Measurements from ENCODE around the gene PDE6B.
A peak's percentile ranks its signal among the peaks of the same experiment; 100 is the strongest.
"Not testable (repeated sequence)": the region's sequence is repeated elsewhere in the genome, so short reads cannot be mapped to it uniquely, and the experiment has no call there.

PDE6B gene

DNA sequence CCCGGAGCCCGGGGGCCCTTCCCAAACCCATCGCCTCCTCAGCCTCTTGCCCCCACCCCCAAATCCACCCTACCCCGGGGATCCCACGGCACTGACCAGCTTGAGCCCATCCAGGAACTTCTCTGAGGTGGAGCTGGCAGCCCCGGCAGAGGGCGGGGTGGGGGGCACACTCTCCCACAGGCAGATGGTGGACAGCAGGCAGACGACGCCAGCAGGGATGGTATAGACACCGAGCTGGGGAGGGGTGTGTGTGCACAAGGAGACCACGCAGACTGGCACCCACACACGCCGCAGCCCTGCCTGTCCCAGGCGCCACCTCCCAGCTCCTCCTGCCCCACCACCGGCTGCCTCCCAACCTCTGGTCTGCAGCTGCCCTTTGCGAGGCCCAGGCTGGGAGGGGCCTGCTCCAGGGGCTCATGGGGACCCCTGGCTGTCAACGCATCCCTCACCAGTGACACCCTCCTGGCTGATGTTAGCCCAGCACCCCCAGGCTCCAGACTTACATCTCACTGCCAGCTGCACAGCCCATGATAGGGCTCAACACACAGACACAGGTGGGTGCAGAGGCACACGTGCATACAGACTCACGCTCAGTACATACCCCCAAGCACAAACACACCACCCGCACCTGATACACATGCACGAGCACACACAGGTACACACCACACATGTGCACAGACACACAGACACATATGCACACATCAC is 59.4 kb downstream of the PDE6B start:
- ATAC-seq, result no peak

DNA sequence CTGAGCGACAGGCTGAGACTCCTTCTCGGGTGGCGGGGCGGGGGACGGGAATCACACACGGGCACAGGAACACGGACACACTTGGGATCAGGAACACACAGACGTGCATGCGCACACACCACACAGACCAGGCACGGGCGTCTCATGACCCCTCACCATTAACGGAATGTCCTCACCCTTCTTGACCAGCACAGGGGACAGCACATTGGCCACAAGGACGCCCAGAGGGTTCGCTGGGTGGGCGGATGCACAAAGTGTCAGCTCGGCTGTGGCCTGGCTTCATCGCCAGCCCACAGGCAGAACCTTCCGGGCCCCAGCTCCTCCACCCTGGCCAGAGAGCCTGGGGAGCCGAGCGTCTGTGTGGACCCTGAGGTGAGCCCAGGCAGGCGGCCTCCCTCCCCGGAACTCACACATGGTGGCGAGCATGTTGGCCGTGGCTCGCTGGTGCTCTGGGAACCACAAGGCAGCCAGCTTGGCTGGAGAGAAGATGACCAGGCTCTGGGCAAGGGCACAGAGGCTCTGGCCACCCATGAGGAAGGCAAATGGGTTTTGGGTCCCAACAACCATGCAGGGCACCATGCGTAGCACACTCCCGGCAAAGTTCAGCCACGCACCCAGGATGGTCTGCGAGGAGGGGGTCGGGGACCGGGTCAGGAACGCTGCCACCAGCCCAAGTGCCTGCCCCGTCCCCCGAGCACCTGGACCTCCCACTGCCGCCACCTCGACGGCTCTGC is 60.5 kb downstream of the PDE6B start:
- no peak for ATAC-seq

DNA sequence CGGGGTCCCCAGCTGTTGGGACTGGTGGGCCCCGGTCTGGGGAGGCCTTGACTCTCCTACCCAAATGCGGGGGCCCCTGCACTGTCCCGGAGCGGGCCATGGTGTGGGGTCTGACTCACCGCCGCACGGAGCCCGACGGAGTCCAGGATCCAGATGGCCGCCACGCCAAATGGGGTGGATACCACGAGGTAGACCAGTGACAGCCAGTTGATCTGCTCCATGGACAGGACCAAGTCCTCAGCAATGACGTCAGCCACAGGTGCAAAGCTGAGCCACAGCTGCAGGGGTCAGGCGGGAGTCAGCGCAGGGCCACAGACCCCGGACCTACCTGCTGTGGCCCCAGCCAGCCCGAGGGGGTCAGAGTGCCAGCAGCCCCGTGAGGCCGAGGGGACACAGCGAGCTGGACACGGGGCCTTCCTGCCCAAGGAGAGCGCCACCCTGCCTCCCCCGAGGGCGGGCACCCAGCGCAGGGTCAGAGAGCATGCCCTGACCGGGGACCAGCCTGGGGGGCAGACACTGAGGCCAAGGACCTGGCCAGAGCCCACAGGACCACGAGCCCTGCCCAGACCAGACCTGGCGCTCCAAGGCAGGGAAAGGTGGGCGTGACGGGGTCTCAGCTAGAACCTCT is 61.2 kb downstream of the PDE6B start:
- ATAC-seq, result no peak

DNA sequence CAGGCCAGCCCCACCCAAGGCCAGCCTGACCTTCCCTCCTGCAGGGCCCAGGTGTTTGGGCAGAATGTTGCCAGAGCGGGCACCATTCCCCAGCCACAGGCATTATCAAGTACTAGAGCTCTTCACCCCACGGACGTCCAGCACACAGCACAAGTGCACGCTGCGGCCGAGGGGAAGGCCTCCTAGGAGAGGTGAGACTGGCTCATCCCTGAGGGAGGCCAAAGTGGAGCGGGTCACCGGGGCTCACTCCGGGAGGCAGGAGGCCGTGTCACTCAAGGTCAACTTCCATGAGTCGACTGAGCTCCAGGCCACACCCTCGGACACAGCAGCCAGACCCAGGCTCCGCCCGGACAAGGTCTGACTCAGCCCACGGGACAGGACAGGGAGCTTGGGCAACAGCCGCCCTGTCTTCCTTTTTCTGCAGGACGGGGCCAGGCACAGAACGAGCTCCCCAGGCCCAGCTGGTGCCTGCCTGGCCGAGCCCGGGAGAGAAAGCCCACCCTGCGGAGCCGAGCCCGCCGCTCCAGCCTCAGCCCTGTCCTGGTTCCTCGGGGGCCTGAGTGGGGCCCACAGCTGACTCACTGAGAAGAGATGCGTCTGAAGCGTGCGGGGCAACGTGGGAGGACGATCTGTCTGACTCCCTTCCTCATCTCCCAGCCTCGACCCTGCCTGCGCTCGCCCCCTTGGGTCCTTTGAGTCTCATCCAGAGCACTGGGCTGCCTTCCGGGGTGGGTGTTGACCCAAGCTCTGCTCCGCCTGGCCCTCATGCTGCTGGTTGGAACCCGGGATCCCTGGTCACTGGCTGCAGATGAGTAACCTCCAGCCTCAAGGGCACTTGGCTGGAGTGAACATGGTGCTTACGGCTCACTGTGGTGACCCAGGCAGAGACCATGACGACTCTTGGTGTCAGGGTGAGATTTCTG is 61.9 kb downstream of the PDE6B start:
- ATAC-seq, result no peak

DNA sequence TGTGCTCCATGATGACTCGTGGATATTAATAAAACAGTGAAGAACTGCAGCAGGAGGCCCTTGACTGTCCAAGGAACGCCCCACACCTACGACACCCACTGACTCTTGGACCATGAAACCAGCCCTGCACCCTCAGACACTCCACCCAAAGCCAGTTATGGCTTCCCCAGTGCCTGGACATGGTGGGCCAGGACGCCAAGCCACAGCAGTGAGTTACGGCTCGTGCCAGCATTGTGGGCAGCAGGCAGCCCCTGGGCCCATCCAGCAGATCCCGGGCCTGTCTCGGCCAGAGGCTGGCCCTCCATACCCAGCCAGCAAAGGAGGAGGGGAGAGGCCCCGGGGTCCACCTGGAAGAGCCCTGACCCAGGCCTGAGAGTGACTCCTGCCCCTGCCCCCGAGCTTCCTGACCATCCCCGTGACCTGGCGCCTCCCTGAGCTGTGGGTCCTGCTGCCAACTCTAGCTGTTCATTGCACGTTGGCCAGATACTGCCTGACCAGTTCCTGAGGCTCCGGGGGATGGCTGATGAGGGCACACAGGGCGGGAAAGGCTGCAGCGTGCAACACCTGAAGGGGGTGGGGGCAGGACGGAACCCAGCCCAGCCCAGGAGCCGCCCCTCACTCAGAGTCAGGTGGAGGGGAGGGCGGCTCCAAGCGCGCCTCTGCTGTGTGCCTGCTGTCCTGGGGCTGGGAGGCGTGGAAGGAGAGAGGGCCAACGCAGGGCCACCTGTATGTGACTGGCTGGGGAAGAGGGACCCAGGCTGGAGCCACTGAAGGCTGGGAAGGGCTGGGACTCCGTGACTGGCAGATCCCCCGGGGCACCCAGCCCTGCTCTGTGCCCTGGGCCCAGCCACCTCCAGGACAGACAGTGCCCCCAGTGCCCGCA is 62.8 kb downstream of the PDE6B start:
- peak in 1 of 2 donors; percentile 11 for ATAC-seq

DNA sequence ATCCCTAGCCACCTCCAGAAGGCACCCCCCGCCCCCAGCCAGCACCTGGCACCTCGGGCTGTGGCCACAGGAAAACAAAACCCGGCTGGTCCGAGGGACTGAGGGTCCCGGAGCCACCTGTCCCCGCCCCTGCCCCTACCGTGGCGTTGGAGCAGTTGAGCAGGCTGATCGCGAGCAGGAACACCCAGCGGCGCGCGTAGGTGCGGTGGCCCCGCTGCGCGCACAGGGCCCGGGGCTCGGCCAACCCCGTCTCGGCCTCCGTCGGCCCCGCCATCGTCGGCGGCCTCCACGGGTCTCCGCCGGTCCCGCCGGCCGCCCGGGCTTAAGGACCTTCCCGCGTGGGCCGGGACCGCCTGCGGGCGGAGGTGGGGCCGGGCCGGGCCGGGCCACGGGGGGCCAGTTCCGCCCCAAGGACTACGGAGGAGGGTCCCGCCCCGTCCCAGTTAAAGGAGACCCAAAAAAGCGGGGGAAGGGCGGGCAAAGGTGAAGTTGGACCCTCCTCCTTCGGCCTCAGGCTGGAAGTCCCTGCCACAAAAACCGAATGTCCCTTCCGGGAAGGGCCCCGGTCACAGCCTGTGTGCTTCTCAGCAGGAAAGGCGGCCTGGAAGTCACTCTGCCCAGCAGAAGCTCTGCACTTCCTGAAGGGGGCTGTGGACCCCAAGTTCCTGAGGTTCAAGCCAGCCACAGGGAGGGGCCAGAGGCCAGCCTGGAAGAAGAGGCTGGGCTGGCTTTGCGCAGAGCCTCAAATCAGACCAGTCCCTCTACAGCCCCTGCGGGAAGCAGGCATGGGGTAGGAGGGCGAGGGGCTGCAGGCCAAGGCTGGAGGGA is 63.7 kb downstream of the PDE6B start, which contains the start of gene SLC49A3:
SLC49A3 (minus strand) TSS at position 298 of the 828 bp plus-strand sequence; CDS start at position 274, 24 bp downstream.
- ATAC-seq, result peak; percentile 28 to 38

DNA sequence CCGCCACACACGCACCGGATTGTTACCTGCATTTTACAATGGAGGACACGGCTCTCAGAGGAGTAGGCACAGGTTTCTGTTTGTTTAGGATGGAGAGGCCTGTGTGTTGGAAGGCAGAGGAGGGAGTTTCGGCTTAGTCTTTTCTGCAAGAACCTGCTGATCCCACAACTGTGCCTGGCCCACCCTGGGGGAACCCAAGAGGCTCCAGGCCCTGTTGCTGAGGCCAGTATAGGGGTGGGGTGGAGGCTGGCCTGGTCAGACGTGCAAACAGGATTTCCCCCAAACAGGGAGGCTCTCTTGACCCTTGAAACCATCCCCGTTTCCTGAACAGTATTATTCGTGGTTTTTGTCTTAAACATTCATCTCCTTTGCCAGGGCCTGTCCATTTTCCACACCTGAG is 64.3 kb downstream of the PDE6B start:
- no peak for ATAC-seq

DNA sequence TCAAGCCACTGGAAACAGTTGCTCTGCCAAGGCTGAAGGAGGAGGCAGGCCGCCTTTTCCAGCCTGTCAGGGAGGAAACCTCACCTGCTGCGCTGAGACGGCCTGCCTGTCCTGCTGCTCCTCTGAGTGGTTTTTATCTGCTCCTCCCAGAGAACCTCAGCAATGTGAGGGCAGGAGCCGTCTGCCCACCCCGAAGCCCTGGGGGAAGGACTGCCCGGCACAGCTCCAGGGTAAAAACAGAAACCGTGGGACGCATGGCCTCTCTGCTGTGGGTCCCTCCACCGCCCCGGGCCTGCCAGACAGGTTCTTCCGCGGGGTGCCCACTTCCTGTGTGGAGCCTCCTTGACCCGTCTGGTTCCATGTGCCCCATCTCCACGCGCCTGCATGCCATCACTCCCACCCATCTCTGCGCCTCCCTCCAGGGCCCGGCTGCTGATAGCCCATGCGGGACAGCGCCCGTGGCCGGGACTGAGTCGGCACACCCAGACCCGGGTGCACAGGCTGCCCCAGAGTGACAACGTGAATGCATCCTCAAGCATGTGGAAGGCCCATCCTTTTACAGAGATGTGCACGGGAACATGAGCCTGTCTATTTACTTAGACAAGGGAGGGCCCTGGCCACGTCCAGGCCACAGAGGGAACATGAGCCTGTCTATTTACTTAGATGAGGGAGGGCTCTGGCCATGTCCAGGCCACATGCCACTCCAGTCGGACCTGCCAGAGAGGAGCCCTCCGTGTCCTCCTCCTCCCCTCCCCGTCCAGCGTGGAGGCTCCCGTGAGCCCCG is 67.6 kb downstream of the PDE6B start:
- no peak for ATAC-seq

DNA sequence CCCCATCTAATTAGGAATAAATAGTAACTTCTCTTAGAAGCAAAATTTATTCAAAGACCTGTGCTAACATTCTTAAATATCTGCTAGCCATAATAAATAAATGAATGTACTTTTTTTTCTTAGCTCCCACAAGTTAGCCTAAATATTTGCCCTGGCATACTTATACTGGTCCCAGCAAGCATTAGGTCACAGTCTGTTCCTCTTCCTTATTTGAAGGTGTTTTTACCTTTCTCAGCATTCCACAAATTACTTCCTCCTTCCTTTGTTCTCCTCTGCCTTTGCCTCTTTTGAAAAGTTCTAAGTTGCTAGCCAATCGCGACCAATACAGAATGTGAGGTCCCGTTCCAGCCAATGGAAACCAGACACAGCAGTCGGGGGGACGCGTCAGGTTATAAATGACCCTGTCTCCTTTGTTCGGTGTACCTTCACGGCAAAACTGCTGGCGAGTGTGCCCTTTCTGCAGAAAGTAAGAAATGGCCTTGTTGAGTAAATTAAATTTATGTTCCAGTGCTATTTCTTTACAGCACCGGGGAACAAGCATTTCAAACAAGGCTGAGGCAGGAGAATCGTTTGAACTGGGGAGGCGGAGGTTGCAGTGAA is 69.1 kb downstream of the PDE6B start:
- not testable (repeated sequence) for ATAC-seq

DNA sequence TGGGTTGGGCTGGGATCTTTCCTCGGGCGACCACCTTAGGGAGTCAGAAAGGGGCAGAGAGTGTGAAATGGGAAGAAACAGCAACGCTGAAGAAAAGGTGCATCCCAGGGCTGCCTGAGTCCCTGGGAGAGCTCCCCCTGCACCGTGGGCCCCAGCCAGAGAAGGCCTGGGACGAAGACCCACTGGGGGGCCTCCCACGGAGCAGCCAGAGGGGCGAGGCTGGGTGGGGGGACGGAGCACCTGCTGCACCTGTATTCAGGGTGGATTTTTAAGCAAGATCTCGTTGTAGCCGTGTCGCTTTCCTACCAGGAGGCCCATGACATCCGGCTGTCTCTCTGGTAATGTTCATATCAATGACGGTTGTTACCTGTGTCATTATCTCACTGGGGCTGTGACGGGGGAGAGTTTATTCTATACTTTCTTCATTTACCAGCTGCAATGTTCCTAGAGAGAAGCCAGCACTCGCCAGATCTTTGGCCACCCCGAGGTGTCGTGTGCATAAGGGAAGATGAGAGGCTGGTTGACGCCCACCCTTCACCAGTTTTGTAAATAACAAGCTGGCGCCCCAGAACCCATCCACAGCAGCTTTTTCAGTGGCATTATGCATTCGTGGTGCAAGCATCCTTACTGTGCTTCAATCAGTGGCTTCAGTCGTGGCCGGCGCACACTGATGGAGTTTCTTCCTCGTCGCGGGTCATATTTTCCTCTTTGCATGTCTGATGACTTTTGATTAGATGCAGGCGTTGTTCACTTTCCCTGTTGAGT is 74.6 kb downstream of the PDE6B start:
- no peak for ATAC-seq

DNA sequence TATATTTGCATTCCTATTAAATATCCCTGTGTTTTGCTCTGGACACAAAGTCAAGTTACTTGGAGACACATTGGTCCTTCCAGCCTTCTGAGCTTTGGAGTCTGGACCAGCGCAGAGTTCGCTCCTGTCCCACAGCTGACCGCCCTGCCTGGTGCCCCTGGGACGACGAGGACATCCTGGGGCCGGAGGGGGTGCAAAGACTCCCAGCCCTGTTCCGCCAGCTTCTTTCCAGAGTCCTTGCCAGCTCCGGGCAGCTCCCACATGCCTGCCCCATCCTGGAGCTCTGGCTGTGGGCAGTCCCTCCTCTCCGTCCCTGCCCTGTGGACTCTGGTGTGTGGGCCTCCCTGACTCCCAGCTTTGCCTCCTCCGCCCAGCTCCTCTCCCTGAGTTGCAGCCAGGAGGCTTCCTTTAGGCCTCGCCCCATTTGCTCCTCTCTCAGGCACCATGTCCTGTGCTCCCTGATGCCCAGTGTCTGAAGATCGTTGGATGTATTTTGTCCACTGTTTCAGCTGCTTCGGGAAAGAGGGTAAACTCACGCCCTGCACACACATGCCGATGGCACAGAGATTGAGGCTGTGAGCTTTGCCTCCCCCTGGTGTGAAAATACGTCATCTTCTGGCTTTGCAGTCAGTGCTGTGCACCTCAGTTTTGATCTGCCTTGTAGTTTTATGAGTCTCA is 75.4 kb downstream of the PDE6B start:
- ATAC-seq, result no peak

DNA sequence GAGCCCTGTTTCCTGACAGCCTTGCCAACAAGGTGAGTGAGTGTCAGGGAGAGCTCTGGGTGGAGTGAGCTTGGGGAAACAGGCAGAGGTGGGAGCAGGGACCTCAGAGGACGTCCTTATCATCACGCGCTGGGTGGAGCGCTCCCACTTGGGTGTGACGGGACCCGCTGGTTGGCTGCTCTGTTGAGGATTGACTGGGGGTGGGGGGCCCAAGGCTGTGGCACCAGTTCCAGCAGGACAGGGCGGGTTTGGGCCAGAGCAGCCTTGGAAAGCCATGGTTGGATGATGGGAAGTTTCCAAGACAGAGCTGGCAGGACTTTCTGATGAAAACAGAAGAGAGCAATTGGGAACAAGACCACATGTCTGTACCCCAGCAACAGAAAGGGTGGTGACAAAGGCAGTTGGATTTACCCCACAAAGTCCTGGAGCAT is 77.3 kb downstream of the PDE6B start:
- no peak for ATAC-seq

DNA sequence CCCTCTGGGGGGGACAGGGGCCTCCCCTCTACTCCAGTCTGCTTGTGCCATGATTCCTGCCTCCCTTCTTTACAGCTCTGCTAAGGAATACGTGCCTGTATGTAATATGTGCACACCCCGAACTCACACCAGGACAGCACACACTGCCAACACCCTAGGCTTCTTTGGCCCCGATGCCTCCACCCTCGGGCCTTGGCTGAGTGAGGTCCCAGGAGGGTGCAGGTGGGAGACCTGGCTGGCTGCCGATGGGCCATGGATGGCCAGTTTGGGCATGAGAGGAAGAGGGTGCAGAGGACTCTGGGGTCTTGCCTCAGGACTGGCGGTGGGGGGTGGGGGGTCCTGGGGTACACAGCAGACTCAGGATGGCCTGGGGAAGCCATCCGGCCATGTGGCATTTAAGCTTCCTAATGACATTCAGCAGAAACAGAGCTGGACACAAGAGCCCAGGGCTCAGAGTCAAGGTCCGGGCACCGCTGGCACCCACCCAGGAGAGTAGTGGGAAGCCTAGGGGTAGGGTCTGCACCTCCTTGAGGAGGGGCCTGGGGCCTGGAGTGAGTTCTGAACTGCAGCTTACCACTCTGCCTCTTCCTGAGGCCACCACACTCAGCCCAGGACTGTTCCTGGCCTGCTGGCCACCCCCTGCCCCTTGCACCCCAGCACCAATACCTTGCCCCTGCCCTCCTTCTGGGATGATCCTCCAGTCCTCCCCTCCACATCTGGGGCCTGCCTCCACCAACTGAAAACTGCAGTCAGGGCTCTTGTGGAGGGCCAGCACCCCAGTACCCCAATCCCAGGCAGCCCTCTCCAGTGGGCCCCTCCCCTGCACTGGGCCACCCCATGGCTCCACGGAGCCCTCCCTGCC is 78.2 kb downstream of the PDE6B start:
- ATAC-seq, result no peak

DNA sequence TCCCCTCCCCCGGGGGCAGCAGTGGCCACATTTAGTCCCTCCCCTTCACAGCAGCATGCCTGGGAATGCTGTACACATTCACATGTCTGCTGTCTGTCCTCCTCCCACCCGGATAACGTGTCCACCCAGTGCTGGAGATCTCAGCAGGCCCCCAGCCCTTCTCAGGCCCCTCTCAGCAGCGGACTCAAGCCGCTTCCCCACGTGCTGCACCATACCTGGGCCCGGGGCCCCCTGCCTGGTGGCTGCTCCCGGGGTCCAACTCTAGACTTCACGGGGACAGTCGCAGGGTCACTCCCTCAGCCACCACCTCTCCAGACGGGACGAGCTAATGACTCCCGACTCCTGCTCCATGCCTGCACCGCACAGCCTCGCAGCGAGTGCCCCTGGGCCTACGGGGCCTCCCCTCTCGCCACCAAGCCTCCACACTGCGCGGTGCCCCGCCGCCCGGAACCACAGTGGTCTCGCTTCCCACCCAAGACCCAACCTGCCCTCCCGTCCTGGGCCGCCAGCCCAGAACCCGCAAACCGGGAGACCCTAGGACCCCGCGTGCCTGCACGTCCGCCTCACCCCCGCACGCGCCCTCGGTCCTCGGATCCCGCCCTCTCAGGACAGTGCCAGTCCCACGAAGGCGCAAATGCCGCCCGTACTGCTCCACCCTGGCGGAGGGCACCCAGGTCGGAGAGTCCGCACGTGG is 79.0 kb downstream of the PDE6B start:
- ATAC-seq, result no peak

DNA sequence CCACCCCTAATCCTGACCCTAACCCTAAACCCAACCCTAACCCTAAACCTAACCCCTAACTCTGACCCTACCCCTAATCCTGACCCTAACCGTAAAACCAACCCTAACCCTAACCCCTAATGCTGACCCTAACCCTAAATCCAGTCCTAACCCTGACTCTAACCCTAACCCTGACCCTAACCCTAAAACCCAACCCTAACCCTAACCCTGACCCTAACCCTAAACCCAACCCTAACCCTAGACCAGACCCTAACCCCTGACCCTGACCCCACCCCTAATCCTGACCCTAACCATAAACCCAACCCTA is 79.6 kb downstream of the PDE6B start:
- ATAC-seq, result no peak

DNA sequence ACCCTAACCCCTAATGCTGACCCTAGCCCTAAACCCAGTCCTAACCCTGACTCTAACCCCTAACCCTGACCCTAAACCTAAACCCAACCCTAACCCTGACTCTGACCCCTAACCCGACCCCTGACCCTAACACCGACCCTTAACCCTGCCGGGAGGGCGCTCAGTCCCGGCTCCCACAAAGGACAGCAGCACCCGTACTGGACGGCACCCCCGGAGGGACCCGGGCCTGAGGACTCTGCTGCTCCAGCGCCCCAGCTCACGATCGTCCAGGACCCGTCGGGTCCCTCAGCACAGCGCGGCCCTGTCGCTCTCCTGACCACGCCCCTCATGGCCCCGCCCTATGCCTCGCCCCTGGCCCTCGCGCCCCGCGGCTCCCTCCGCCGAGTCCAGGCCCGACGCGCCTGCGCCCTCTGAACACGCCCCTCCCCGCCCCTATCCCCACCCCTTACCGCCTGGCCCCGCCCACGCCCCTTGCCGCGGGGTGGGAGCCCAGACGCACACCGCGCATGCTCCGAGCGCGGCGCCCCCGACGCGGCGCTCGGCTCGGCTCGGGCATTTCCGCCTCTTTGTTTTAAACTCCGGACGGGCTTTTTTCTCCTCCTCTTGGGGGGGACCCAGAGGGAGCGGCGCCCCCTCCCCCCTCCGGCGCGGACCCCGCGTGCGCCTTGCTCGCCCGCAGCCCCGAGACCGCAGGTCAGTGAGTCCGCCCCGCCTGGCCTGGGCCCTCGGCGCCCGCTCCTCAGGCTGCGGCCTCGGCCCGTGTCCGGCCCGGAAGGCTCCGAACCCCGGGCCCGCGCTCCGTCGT is 80.1 kb downstream of the PDE6B start, which contains the start of gene PCGF3:
PCGF3 (plus strand) TSS at position 555 of the 805 bp plus-strand sequence. CDS start 27,849 bp downstream, outside the sequence.
- peak; percentile 97 to 98 for ATAC-seq

All from activated CD4-positive, CD25-positive, alpha-beta regulatory T cell treated with anti-CD3 and anti-CD28 coated beads, Interleukin-2, amount 50 U/mL, for 24 hours (primary cell).